NCI-H2029 treated with DMSO at 0.1 percent for 48 hours (cell line): ENCODE results near the gene RNF222.
A peak's percentile ranks its signal among the peaks of the same experiment; 100 is the strongest.
"Not testable (repeated sequence)": the region's sequence is repeated elsewhere in the genome, so short reads cannot be mapped to it uniquely, and the experiment has no call there.

ENCODE experiments used
- DNase-seq: peaks from one replicate; lab custom pipeline; 2025; lab: John Stamatoyannopoulos, UW

Gene RNF222

GRCh38 chr17:8380049-8380448 is 17.6 kb downstream of the RNF222 start:
- no peak for DNase-seq

GRCh38 chr17:8378117-8378516 is 19.5 kb downstream of the RNF222 start:
- DNase-seq: not testable (repeated sequence)

- DNase-seq: no peak
Measured at GRCh38 chr17:8377422-8377821, 20.2 kb downstream of the RNF222 start.

GRCh38 chr17:8376271-8377067 is 21.2 kb downstream of the RNF222 start, which contains the start of gene KRABD2:
Gene KRABD2 (minus strand): TSS chr17:8376704.
- DNase-seq: peak; percentile 39

- no peak for DNase-seq
Measured at GRCh38 chr17:8375738-8376259, 21.8 kb downstream of the RNF222 start.

GRCh38 chr17:8373856-8374255 is 23.8 kb downstream of the RNF222 start:
- not testable (repeated sequence) for DNase-seq

GRCh38 chr17:8372422-8372821 is 25.2 kb downstream of the RNF222 start:
- DNase-seq: no peak

DNA sequence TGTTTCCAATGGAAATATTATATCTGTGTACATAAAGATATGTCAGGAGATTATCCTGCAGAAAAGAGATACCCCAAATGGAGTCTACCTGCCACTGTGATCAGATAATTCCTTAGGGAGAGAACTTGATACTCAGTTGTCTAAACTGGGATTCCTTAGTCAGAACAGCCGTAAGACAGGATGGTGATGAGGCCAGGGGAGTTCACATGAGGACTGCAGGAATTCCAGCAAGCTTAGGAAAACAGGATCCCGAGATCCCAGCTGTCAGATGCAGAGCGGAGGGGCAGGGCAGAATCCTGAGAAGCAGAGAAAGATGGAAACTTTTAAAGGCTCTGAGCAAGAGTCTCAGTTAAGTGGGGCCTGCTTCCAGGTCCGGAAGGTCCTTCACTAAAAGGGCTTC is 25.8 kb downstream of the RNF222 start:
- DNase-seq: no peak

GRCh38 chr17:8369944-8370343 is 27.7 kb downstream of the RNF222 start:
- DNase-seq: no peak

- no peak for DNase-seq
Measured at GRCh38 chr17:8368193-8368592, 29.4 kb downstream of the RNF222 start.

GRCh38 chr17:8366231-8366630 is 31.4 kb downstream of the RNF222 start:
- no peak for DNase-seq

GRCh38 chr17:8365143-8365542 is 32.5 kb downstream of the RNF222 start:
- DNase-seq: no peak

GRCh38 chr17:8362651-8363332 is 34.8 kb downstream of the RNF222 start:
- DNase-seq: no peak

- DNase-seq: no peak
Measured at GRCh38 chr17:8360751-8361150, 36.9 kb downstream of the RNF222 start.

DNA sequence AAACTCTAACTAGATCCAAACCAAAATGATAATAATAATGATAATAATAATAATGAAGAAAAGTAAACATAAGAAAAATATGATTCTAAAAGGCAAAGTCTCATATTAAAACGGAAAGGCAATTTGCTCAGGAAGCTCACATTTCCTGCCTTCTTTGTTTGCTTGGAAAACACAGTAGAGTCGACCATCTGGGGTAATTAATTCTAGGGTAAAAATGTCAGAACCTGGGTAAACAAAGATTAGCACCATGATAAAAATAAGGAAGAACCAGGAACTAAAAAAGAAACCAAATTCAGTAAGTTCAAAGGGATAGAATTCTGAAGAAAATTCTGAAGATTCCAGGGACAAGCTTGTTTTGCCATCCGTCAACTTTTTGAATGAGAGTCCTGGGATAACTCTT is 37.4 kb downstream of the RNF222 start:
- DNase-seq: no peak

DNA sequence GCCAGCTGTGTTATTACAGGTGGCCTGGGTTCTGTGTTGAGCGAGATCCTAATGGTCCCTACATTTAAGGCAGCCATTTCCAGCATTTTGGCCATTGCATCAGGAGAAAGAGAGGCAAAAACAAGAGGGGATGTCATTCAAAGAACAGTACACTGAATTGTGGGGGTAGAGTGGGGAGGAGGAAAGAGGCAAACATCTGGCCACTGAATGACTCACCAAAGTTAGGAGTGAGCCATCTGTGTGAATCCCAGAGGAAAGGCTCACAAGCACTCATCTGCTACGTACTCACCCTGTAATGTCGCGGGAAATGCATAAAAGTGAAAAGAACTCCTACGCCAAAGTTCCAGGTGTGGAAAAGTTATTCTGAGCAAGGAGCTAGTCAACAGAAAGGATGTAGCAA is 37.9 kb downstream of the RNF222 start:
- no peak for DNase-seq

- DNase-seq: no peak
Measured at GRCh38 chr17:8357910-8358309, 39.7 kb downstream of the RNF222 start.

DNA sequence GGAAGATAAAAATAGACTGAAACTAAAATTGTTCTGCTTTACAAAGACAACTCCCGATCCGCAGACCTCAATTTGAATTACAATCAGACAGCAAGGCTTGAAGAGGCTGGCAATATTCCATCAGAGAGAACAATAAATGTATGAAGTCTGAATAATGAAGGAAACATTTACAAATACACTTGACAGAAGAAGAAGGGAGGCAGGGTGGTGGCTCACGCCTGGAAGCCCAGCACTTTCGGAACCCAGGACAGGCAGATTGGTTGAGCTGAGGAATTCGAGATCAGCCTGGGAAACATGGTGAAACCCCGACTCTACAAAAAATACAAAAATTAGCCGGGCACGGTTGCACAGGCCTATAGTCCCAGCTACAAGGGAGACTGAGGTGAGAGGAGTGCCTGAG is 43.4 kb downstream of the RNF222 start:
- DNase-seq: no peak

- DNase-seq: no peak
Measured at GRCh38 chr17:8353736-8354135, 43.9 kb downstream of the RNF222 start.

GRCh38 chr17:8350339-8350738 is 47.3 kb downstream of the RNF222 start:
- DNase-seq: no peak

GRCh38 chr17:8347001-8347400 is 50.6 kb downstream of the RNF222 start:
- not testable (repeated sequence) for DNase-seq

DNA sequence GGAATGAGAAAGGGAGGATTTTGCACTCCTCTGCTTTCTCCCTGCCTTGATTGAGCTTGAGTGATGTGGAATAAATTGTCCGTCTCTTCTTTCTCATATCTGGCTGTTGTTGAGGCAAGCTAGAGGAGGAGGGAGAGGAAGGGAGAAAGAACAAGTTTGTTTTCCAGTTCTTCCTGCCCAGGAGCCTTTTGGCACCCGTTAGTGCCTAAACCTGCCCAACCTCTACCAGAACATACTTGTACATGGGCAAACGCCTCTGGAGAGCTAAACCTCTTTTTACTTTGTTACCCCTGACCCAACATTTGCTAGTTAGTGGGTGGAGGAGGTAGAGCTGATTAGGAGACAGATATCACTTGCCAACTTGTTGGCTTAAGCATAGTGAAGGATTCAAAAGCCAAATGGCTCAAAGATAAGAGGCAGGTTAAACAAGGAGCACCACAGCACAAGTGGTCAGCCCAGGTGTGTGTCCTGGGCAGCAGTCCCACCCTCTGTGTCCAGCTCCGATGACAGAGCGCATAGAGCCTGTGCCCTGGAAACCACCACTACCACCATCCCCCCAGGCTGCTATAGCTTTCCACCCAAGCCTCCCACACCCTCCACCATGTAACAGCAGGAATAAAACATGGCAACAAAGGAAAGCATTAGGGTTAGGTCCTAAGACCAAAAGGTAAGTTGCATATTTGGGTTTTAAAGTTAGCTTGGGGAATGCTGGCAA is 51.5 kb downstream of the RNF222 start:
- DNase-seq: no peak
